Upper lobe of left lung (tissue), 6 donors: Measurements from ENCODE around the gene SIL1. TPM values are rescaled to one million over a fixed set of nuclear protein-coding genes. Genes with fewer than 3 reads are reported as not detected.
"Not testable (repeated sequence)": the region's sequence is repeated elsewhere in the genome, so short reads cannot be mapped to it uniquely, and the experiment has no call there.

Experiments used
- ATAC-seq, 2 donors: fragments of 200-7000 bp; cut with Tn5 transposase; one replicate each; pipeline ENCODE4 v1.9.1; 2022; ENCODE audit warnings: mild to moderate bottlenecking in 2 of 2, moderate library complexity in 2 of 2; ENCODE audit not compliant: low FRiP score in 2 of 2
- DNase-seq, 2 donors: peaks; one replicate each; pipeline ENCODE4 v3.0.0-alpha.2; 2019 to 2020
- H3K27ac ChIP-seq, 4 donors: fragments of 200-600 bp; sonication (generic); one replicate each; pipeline ENCODE4 v1.5.1; 2016 to 2019
- H3K27me3 ChIP-seq, 4 donors: fragments of 200-600 bp; sonication (generic); one replicate each; pipeline ENCODE4 v1.5.1; 2017 to 2019
- H3K36me3 ChIP-seq, 4 donors: fragments of 200-600 bp; sonication (generic); one replicate each; pipeline ENCODE4 v1.5.1; 2016 to 2019
- H3K4me1 ChIP-seq, 4 donors: fragments of 200-600 bp; sonication (generic); one replicate each; pipeline ENCODE4 v1.5.1; 2018 to 2019
- H3K4me3 ChIP-seq, 4 donors: fragments of 200-600 bp; sonication (generic); one replicate each; pipeline ENCODE4 v1.5.1; 2017 to 2019; ENCODE audit warnings: mild to moderate bottlenecking in 2 of 4, moderate library complexity in 1 of 4
- H3K9me3 ChIP-seq, 4 donors: fragments of 200-600 bp; sonication (generic); one replicate each; pipeline ENCODE4 v1.5.1; 2018 to 2019
- EP300 ChIP-seq, 4 donors: sonication (generic); formaldehyde crosslinking; IDR thresholded peaks; one replicate each; pipeline ENCODE4 v1.5.1; 2017; ENCODE audit warnings: antibody characterized with exemption in 4 of 4, control low read depth in 2 of 4
- POLR2A ChIP-seq, 4 donors: fragments of 450-650 bp; IDR thresholded peaks; one replicate each; pipeline ENCODE4 v1.5.1; 2016 to 2017; ENCODE audit warnings: antibody characterized with exemption in 4 of 4, mild to moderate bottlenecking in 2 of 4
- POLR2AphosphoS5 ChIP-seq, 2 donors: sonication (generic); formaldehyde crosslinking; IDR thresholded peaks; one replicate each; pipeline ENCODE4 v1.5.1; 2017; ENCODE audit warnings: antibody characterized with exemption in 2 of 2
- WGBS, 2 donors: methylation state at CpG; one replicate each; pipeline ENCODE4 v1.1.5; 2017 to 2018; 5-methylcytosine and 5-hydroxymethylcytosine counted together
- total RNA-seq, 6 donors: library from RNA; depleted of rRNA in 4 of 6; stranded (reverse); fragments of >200 nt in 4 of 6; gene quantifications; one replicate each; pipeline versions ENCODE4 v1.1.0 to v1.2.1, GENCODE V29; 2016 to 2021
- TF ChIP-seq, protein P1 (sequence below), 6 experiments: fragments of 450-650 bp in 4 of 6; fragments of 200-600 bp in 2 of 6; sonication (generic) in 2 of 6; IDR thresholded peaks; one replicate each; pipeline ENCODE4 v1.5.1; 2016 to 2019; ENCODE audit warnings: antibody characterized with exemption in 6 of 6
- donor health status: DM: no; HTN: no; CAD: no; lungs with moderate emphysema.
- donor health status: DM: no; HTN: yes; CAD: no; lungs with severe emphysema.

The SIL1 gene
- total RNA-seq, 6 donors from 2014 or later = 30.2 to 83.8 (median 51.2) TPM

DNA sequence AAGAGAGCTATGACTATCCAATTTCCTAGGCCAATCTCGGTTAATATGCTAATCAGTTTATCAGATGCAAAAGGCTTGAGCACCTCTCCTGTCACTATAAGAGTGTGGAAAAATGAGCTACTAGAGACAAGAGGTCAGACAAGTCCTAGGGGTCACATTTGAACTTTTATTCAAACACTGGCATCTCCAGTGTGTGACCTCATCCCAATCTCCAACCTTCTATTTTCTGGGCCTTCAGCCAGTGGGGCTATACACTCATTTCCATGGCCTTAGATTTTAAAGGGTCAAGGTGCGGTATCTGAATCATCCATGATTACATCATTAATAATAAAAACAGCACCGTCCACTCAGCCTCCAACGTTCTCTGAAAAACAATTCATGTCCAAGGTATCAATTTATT is 183.4 kb downstream of the SIL1 start:
- H3K4me1 ChIP-seq = no peaks in the 10 kb centered on the region
- ATAC-seq (peak; percentile 16 to 61), DNase-seq (peak in 1 of 2 donors; percentile 27)
- H3K36me3 ChIP-seq = peaks cover 0 to 17% (median 1%) of the 10 kb centered on the region in 4 donors
- no peak overlapping the region for H3K27ac ChIP-seq
- no peak overlapping the region for H3K4me3 ChIP-seq
- TF ChIP-seq POLR2AphosphoS5 (IDR thresholded peaks at IDR 0.05) = no peak
- TF ChIP-seq POLR2A (IDR thresholded peaks at IDR 0.05) = no peak
- TF ChIP-seq EP300 (IDR thresholded peaks at IDR 0.05) = no peak
- TF ChIP-seq, protein P1, sequence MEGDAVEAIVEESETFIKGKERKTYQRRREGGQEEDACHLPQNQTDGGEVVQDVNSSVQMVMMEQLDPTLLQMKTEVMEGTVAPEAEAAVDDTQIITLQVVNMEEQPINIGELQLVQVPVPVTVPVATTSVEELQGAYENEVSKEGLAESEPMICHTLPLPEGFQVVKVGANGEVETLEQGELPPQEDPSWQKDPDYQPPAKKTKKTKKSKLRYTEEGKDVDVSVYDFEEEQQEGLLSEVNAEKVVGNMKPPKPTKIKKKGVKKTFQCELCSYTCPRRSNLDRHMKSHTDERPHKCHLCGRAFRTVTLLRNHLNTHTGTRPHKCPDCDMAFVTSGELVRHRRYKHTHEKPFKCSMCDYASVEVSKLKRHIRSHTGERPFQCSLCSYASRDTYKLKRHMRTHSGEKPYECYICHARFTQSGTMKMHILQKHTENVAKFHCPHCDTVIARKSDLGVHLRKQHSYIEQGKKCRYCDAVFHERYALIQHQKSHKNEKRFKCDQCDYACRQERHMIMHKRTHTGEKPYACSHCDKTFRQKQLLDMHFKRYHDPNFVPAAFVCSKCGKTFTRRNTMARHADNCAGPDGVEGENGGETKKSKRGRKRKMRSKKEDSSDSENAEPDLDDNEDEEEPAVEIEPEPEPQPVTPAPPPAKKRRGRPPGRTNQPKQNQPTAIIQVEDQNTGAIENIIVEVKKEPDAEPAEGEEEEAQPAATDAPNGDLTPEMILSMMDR (IDR thresholded peaks at IDR 0.05) = no peak
- H3K9me3 ChIP-seq = no peaks in the 10 kb centered on the region
- WGBS, 2 donors = 72 to 80% methylated on average over 4 of the region's 4 CpGs
- no peaks in the 10 kb centered on the region for H3K27me3 ChIP-seq

DNA sequence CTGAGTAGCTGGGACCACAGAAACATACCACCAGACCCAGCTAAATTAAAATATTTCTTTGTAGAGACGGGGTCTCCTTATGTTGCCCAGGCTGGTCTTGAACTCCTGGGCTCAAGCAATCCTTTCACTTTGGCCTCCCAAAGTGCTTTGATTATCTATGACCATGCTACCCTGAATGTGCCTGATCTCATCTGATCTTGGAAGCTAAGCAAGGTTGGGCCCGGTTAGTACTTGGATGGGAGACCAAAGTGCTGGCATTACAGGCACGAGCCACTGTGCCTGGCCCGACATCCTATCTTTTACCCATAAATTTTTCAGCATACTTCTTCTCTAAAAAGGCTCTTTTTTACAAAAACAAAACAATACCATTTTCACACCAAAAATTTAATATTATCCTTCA is 186.0 kb downstream of the SIL1 start:
- ATAC-seq = no peak
- H3K4me1 ChIP-seq = no peaks in the 10 kb centered on the region
- H3K27me3 ChIP-seq = no peaks in the 10 kb centered on the region
- 95 to 100% methylated on average over 4 of the region's 4 CpGs for WGBS, 2 donors
- H3K36me3 ChIP-seq = no peaks in the 10 kb centered on the region
- no peak overlapping the region for H3K27ac ChIP-seq
- no peaks in the 10 kb centered on the region for H3K9me3 ChIP-seq
- DNase-seq = no peak
- no peak overlapping the region for H3K4me3 ChIP-seq
- TF ChIP-seq, protein P1 (IDR thresholded peaks at IDR 0.05) = no peak
- no peak for TF ChIP-seq EP300 (IDR thresholded peaks at IDR 0.05)
- TF ChIP-seq POLR2AphosphoS5 (IDR thresholded peaks at IDR 0.05) = no peak
- TF ChIP-seq POLR2A (IDR thresholded peaks at IDR 0.05) = no peak

DNA sequence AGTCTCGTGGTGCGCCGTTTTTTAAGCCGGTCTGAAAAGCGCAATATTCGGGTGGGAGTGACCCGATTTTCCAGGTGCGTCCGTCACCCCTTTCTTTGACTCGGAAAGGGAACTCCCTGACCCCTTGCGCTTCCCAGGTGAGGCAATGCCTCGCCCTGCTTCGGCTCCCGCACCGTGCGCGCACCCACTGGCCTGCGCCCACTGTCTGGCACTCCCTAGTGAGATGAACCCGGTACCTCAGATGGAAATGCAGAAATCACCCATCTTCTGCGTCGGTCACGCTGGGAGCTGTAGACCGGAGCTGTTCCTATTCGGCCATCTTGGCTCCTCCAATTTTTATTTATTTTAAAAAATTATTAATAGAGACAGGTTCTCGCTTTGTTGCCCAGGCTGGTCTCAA is 187.0 kb downstream of the SIL1 start:
- 63 to 70% methylated on average over 14 to 15 of the region's 25 CpGs for WGBS, 2 donors
- H3K4me3 ChIP-seq = peak overlapping the region in 3 of 4 donors; percentile 29 to 47 (median 42)
- H3K9me3 ChIP-seq, ATAC-seq, H3K27me3 ChIP-seq, H3K4me1 ChIP-seq, H3K36me3 ChIP-seq: not testable (repeated sequence)
- peak in 1 of 2 donors; percentile 68 for DNase-seq
- H3K27ac ChIP-seq = peak overlapping the region in 1 of 4 donors; percentile 64

DNA sequence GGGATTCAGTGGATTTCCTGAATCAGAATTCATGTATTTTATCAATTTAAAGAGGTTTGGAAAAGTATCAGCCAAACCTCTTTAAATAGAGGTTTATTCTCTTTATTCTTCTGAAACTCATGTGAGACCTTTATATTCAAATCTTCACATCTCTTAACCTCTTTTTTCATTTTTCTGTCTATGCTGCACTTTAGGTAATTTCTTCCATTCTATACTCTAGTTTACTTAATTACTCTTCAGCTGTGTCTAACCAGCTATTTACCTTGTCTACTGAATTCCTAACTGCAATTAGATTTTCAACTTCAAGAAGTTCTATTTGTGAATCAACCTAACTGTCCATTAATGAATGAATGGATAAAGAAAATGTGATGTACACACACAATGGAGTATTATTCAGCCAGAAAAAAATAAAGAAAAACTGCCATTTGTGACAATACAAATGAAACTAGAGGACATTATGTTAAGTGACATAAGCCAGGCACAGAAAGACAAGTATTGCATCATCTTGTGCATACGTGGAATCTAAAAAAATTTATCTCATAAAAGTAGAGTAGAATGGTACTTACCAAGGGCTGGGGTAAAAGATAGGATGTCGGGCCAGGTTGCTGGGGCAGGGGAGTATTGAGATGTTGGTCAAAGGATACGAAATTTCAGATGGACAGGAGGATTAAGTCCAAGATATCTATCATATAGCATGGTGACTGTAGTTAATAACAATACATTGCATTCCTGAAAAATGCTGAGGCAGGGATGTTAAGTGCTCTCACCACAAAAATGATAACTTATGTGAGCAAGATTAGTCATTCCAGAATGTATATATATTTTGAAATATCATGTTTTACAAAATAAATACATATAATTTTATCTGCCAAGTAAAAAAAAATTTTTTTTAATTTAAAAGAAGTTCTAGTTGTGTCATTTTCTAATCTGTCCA is 193.5 kb downstream of the SIL1 start:
- H3K9me3 ChIP-seq = no peaks in the 10 kb centered on the region
- no peak overlapping the region for H3K4me3 ChIP-seq
- no peaks in the 10 kb centered on the region for H3K36me3 ChIP-seq
- ATAC-seq (no peak), DNase-seq (no peak)
- no peak for TF ChIP-seq EP300 (IDR thresholded peaks at IDR 0.05)
- TF ChIP-seq POLR2A (IDR thresholded peaks at IDR 0.05) = no peak
- TF ChIP-seq, protein P1 (IDR thresholded peaks at IDR 0.05) = no peak
- no peak for TF ChIP-seq POLR2AphosphoS5 (IDR thresholded peaks at IDR 0.05)
- 75 to 84% methylated on average over 3 of the region's 3 CpGs for WGBS, 2 donors
- no peaks in the 10 kb centered on the region for H3K4me1 ChIP-seq
- no peak overlapping the region for H3K27ac ChIP-seq
- no peaks in the 10 kb centered on the region for H3K27me3 ChIP-seq

DNA sequence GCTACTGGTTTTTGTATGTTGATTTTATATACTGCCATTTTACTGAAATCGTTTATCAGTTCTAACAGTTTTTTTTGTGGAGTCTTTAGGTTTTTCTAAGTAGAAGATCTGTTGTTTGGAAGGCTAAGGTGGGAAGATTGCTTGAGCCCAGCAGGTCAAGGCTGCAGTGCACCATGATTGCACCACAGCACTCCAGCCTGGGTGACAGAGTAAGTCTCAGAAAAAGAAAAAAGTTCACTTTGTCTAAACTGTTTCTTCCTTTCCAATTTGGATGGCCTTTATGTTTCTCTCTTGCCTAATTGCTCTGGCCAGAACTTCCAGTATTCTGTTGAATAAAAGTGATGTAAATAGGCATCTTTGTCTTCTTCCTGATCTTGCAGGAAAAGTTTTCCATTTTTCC is 198.5 kb downstream of the SIL1 start:
- no peaks in the 10 kb centered on the region for H3K4me1 ChIP-seq
- H3K36me3 ChIP-seq = no peaks in the 10 kb centered on the region
- no peaks in the 10 kb centered on the region for H3K9me3 ChIP-seq
- ATAC-seq (no peak), DNase-seq (no peak)
- TF ChIP-seq POLR2A (IDR thresholded peaks at IDR 0.05) = no peak
- no peak for TF ChIP-seq POLR2AphosphoS5 (IDR thresholded peaks at IDR 0.05)
- TF ChIP-seq EP300 (IDR thresholded peaks at IDR 0.05) = no peak
- TF ChIP-seq, protein P1 (IDR thresholded peaks at IDR 0.05) = no peak
- no peak overlapping the region for H3K27ac ChIP-seq
- no peaks in the 10 kb centered on the region for H3K27me3 ChIP-seq
- WGBS, 2 donors = 86 to 96% methylated on average over 1 of the region's 1 CpG
- H3K4me3 ChIP-seq = no peak overlapping the region
